Aorta (tissue), 5 donors: ENCODE measurements around the gene GRIK2. TPM values are rescaled to one million over a fixed set of nuclear protein-coding genes. Genes with fewer than 3 reads are reported as not detected.

Experiments
- ATAC-seq: fragments of 200-7000 bp; cut with Tn5 transposase; one replicate; pipeline ENCODE4 v1.9.1; 2022; ENCODE audit warnings: moderate library complexity; ENCODE audit not compliant: low FRiP score
- DNase-seq, 2 donors: peaks; one replicate each; pipeline ENCODE4 v3.0.0-alpha.2; 2020
- H3K27ac ChIP-seq, 2 donors: one replicate each; pipeline ENCODE4 v1.5.1; 2013; ENCODE audit warnings: low read length in 2 of 2, mild to moderate bottlenecking in 2 of 2, moderate library complexity in 2 of 2, control low read depth in 1 of 2, inconsistent platforms in 1 of 2, low read depth in 1 of 2
- H3K27me3 ChIP-seq, 2 donors: one replicate each; pipeline ENCODE4 v1.6.1; 2013; ENCODE audit warnings: control low read depth in 1 of 2, low read length in 1 of 2, mild to moderate bottlenecking in 1 of 2, moderate library complexity in 1 of 2; ENCODE audit not compliant: insufficient read depth in 2 of 2, control insufficient read depth in 1 of 2
- H3K36me3 ChIP-seq, 2 donors: one replicate each; pipeline ENCODE4 v1.6.1; 2013; ENCODE audit warnings: control low read depth in 1 of 2, low read length in 1 of 2, mild to moderate bottlenecking in 1 of 2; ENCODE audit not compliant: insufficient read depth in 2 of 2, control insufficient read depth in 1 of 2
- H3K4me1 ChIP-seq, 2 donors: one replicate each; pipeline ENCODE4 v1.6.1; 2013; ENCODE audit warnings: low read length in 2 of 2, control low read depth in 1 of 2, mild to moderate bottlenecking in 1 of 2, moderate library complexity in 1 of 2; ENCODE audit not compliant: insufficient read depth in 2 of 2, control insufficient read depth in 1 of 2
- H3K4me3 ChIP-seq, 2 donors: one replicate each; pipeline ENCODE4 v1.5.1; 2013; ENCODE audit warnings: low read length in 2 of 2, control low read depth in 1 of 2, mild to moderate bottlenecking in 1 of 2
- H3K9me3 ChIP-seq: one replicate; pipeline ENCODE4 v1.6.1; 2013; ENCODE audit warnings: mild to moderate bottlenecking, low read length; ENCODE audit not compliant: control insufficient read depth
- WGBS, 2 donors: extraction: QIAGEN DNeasy Blood & Tissue Kit; methylation state at CpG; one replicate each; pipeline ENCODE4 v1.1.7; 2013; 5-methylcytosine and 5-hydroxymethylcytosine counted together
- intact Hi-C, 2 donors: fragments of 100-400 bp; cut with DNase I; formaldehyde crosslinking; loops; one replicate each; pipeline versions ENCODE4 v1.14.2 to v1.15.0; 2022
- polyA plus RNA-seq, 2 donors: library from polyadenylated mRNA; stranded (reverse); fragments of 200-250 nt; gene quantifications; one replicate each; pipeline ENCODE4 v1.2.3, GENCODE V29; 2013
- total RNA-seq, 2 donors: library from RNA; stranded (reverse); fragmentation: NEBNext Ultra II Directional; extraction: Animal tissue kit (Norgen Biotek cat#: 25700); gene quantifications; one replicate each; pipeline ENCODE4 v1.2.1, GENCODE V29; 2021
- donor health status: healthy with polysubstance abuse.
- donor health status: Bipolar disorder and iron deficiency.
- donor health status: DM: no; HTN: no; CAD: no.
- donor health status: DM: no; HTN: no; CAD: no.
- donor health status: DM: yes; HTN: yes; CAD: no.

GRIK2 gene
- total and polyA plus RNA-seq, 4 donors: 0.82 to 3.0 (median 2.3) TPM; not detected in 1

- ATAC-seq: no peak
- WGBS, 2 donors: 64 to 75% methylated on average over 3 of the region's 3 CpGs
- Histone ChIP-seq H3K4me3 (no peak overlapping the region), H3K4me1 (no peaks in the 10 kb centered on the region), H3K27me3 (no peaks in the 10 kb centered on the region), H3K9me3 (no peaks in the 10 kb centered on the region), H3K27ac (no peak overlapping the region), H3K36me3 (no peaks in the 10 kb centered on the region)
- intact Hi-C loops: no loop called here
- DNase-seq: no peak
Observed at GRCh38 chr6:101486124-101486523, 92.6 kb downstream of the GRIK2 start.

- intact Hi-C loops: no loop called here
- no peaks in the 10 kb centered on the region for H3K4me1 ChIP-seq
Observed at GRCh38 chr6:101486726-101487125, 93.2 kb downstream of the GRIK2 start.

DNA sequence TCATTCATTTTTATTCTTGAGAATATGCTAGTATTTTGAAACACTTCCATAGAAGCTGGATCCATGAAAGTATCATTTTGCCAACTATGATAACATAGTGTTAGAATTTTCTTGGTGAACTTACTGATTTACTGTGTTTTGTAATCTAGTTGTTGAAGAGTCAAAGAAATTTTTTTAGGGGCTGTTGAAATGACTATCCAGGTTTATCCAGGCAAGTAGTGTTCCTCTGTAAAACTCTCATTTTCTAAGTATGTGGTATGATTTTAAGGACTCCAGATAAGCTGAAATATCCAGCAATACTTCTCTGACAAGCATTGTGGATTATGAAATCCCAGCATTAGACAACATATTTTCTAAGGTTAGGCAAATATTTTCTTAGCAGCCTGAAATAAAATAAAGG, 95.9 kb downstream of the GRIK2 start:
- intact Hi-C loops: no loop called here
- no peaks in the 10 kb centered on the region for H3K4me1 ChIP-seq
- no peaks in the 10 kb centered on the region for H3K9me3 ChIP-seq
- ATAC-seq (no peak), DNase-seq (no peak)
- H3K4me3 ChIP-seq: no peak overlapping the region
- H3K27ac ChIP-seq: no peak overlapping the region
- H3K36me3 ChIP-seq: no peaks in the 10 kb centered on the region
- no peaks in the 10 kb centered on the region for H3K27me3 ChIP-seq

More at GRCh38 chr6:101486726-101487125, 93.2 kb downstream of the GRIK2 start:
- 50 to 56% methylated on average over 3 of the region's 3 CpGs for WGBS, 2 donors
- no peaks in the 10 kb centered on the region for H3K27me3 ChIP-seq
- DNase-seq (no peak), ATAC-seq (no peak)
- no peaks in the 10 kb centered on the region for H3K9me3 ChIP-seq
- no peak overlapping the region for H3K27ac ChIP-seq
- no peaks in the 10 kb centered on the region for H3K36me3 ChIP-seq
- no peak overlapping the region for H3K4me3 ChIP-seq

GRCh38 chr6:101490857-101491256, 97.3 kb downstream of the GRIK2 start:
- Histone ChIP-seq H3K4me1 (no peaks in the 10 kb centered on the region), H3K9me3 (no peaks in the 10 kb centered on the region), H3K27ac (no peak overlapping the region), H3K27me3 (no peaks in the 10 kb centered on the region), H3K36me3 (no peaks in the 10 kb centered on the region), H3K4me3 (no peak overlapping the region)
- intact Hi-C loops: no loop called here
- WGBS, 2 donors: 57 to 84% methylated on average over 3 of the region's 3 CpGs
- DNase-seq: no peak
- no peak for ATAC-seq

DNA sequence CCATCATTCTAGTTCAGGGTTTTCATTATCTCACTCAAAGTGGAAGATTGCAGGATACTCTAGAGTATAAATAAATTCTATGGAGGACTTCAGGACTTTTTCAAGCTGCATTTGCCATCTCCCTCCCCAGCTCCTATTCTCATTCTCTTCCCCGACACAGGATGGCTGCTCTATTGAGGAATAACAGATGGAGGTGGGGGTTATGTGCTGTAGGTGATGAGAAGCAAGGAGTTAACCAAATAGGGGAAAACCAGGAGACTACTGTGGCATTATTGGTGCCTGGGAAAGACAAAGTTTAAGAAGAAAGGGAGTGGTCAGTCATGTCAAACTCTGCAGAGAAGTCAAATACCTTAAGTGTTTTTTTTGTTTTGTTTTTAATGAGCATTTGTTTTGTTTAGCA, 109.3 kb downstream of the GRIK2 start:
- 83 to 84% methylated on average over 1 of the region's 1 CpG for WGBS, 2 donors
- no peaks in the 10 kb centered on the region for H3K9me3 ChIP-seq
- ATAC-seq (no peak), DNase-seq (no peak)
- no peak overlapping the region for H3K4me3 ChIP-seq
- H3K36me3 ChIP-seq: no peaks in the 10 kb centered on the region
- no peaks in the 10 kb centered on the region for H3K27me3 ChIP-seq
- no peak overlapping the region for H3K27ac ChIP-seq
- intact Hi-C loops: no loop called here
- no peaks in the 10 kb centered on the region for H3K4me1 ChIP-seq

DNA sequence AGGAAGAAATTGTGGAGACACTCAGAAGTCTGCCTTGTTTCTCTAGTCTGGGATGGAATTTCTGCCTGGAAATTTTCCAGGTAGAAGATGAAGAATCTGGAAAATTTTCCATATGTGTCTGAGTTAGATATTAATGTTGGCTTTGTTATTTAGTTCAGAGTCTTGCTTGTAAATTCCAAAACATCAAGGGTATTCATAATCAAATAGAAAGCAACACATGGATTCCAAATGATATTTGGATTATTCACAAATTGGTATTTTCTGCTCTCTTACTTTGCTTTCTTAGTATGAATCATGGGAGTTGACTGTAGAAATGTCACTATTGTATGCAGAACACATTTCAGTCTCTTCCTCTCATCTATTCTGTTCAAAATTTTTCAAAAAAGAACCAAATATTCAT, 116.0 kb downstream of the GRIK2 start:
- no peaks in the 10 kb centered on the region for H3K9me3 ChIP-seq
- no peaks in the 10 kb centered on the region for H3K36me3 ChIP-seq
- no peak overlapping the region for H3K4me3 ChIP-seq
- DNase-seq: no peak
- no peak for ATAC-seq
- intact Hi-C loops: no loop called here
- H3K27ac ChIP-seq: no peak overlapping the region
- H3K27me3 ChIP-seq: no peaks in the 10 kb centered on the region
- H3K4me1 ChIP-seq: no peaks in the 10 kb centered on the region

DNA sequence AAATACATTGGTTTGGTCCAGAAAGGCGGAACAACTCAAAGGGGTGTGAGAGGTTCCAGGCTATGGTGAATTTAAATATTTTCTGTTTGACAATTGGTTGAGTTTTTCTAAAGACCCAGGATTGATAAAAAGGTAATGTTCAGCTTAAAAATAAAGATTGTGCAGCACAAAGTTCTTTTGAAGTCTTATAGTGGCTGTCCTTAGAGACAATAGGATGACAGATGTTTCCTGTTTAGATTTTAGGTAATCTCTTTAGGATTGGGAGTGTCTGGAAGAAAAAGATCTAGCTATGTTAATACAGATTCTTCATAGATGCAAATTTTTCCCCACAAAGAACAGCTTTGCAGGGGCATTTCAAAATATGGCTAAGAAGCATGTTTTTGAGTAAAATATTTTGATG, 119.7 kb downstream of the GRIK2 start:
- 93% methylated on average over 1 of the region's 1 CpG for WGBS, 2 donors
- H3K27ac ChIP-seq: no peak overlapping the region
- H3K4me1 ChIP-seq: no peaks in the 10 kb centered on the region
- no peaks in the 10 kb centered on the region for H3K27me3 ChIP-seq
- no peaks in the 10 kb centered on the region for H3K36me3 ChIP-seq
- ATAC-seq: no peak
- H3K4me3 ChIP-seq: no peak overlapping the region
- intact Hi-C loops: no loop called here
- DNase-seq: no peak
- no peaks in the 10 kb centered on the region for H3K9me3 ChIP-seq

- DNase-seq (no peak), ATAC-seq (no peak)
- Histone ChIP-seq H3K27me3 (no peaks in the 10 kb centered on the region), H3K4me1 (no peaks in the 10 kb centered on the region), H3K27ac (no peak overlapping the region), H3K9me3 (no peaks in the 10 kb centered on the region), H3K36me3 (no peaks in the 10 kb centered on the region), H3K4me3 (no peak overlapping the region)
- intact Hi-C loops: no loop called here
Observed at GRCh38 chr6:101516578-101516977, 123.1 kb downstream of the GRIK2 start.

- H3K4me3 ChIP-seq: no peak overlapping the region
- H3K27ac ChIP-seq: no peak overlapping the region
- no peak for ATAC-seq
- no peaks in the 10 kb centered on the region for H3K9me3 ChIP-seq
- H3K36me3 ChIP-seq: no peaks in the 10 kb centered on the region
- intact Hi-C loops: no loop called here
- 93 to 100% methylated on average over 1 of the region's 1 CpG for WGBS, 2 donors
- no peaks in the 10 kb centered on the region for H3K27me3 ChIP-seq
- H3K4me1 ChIP-seq: no peaks in the 10 kb centered on the region
- no peak for DNase-seq
Observed at GRCh38 chr6:101517632-101518031, 124.1 kb downstream of the GRIK2 start.
